GM23338 (cell line): ENCODE results near the gene RBPMS2. TPM values are rescaled to one million over a fixed set of nuclear protein-coding genes. Genes with fewer than 3 reads are reported as not detected.

ENCODE experiments used
- ATAC-seq: fragments of 200-7000 bp; cut with Tn5 transposase; 3 replicates; pipeline ENCODE4 v1.9.1; 2020
- DNase-seq: peaks from one replicate; pipeline ENCODE4 v3.0.0-alpha.2; 2015; ENCODE audit warnings: low spot score
- H2AFZ ChIP-seq: fragments of 200-600 bp; sonication (generic); 2 replicates; pipeline ENCODE4 v1.8.0; 2016; ENCODE audit warnings: antibody characterized with exemption, mild to moderate bottlenecking, moderate library complexity
- H3F3A ChIP-seq: fragments of 200-600 bp; sonication (generic); replicated peaks from 2 replicates; pipeline ENCODE4 v1.8.0; 2017; ENCODE audit warnings: antibody characterized with exemption, mixed run types, low read depth
- H3K27ac ChIP-seq: fragments of 200-600 bp; sonication (generic); 2 replicates; pipeline ENCODE4 v1.6.1; 2016; ENCODE audit warnings: low read depth
- H3K27me3 ChIP-seq: fragments of 200-600 bp; sonication (generic); 2 replicates; pipeline ENCODE4 v1.8.0; 2016; ENCODE audit warnings: mild to moderate bottlenecking, mixed run types, moderate library complexity; ENCODE audit not compliant: insufficient read depth
- H3K36me3 ChIP-seq: fragments of 200-600 bp; sonication (generic); 2 replicates; pipeline ENCODE4 v1.8.0; 2016; ENCODE audit warnings: mild to moderate bottlenecking; ENCODE audit not compliant: insufficient read depth
- H3K4me1 ChIP-seq: fragments of 200-600 bp; sonication (generic); 2 replicates; pipeline ENCODE4 v1.8.0; 2016; ENCODE audit warnings: mild to moderate bottlenecking, moderate library complexity; ENCODE audit not compliant: insufficient read depth
- H3K4me2 ChIP-seq: fragments of 200-600 bp; sonication (generic); 2 replicates; pipeline ENCODE4 v1.7.1; 2017; ENCODE audit warnings: mixed run types
- H3K4me3 ChIP-seq: fragments of 200-600 bp; sonication (generic); 2 replicates; pipeline ENCODE4 v1.6.1; 2016; ENCODE audit warnings: mixed run types
- H3K79me2 ChIP-seq: fragments of 200-600 bp; sonication (generic); replicated peaks from 2 replicates; pipeline ENCODE4 v1.8.0; 2017; ENCODE audit warnings: mild to moderate bottlenecking; ENCODE audit not compliant: insufficient read depth
- H3K9me2 ChIP-seq: fragments of 200-600 bp; sonication (generic); 2 replicates; pipeline ENCODE4 v1.8.0; 2017; ENCODE audit not compliant: insufficient read depth
- H4K20me1 ChIP-seq: fragments of 200-600 bp; sonication (generic); replicated peaks from 2 replicates; pipeline ENCODE4 v1.8.0; 2017; ENCODE audit warnings: mild to moderate bottlenecking; ENCODE audit not compliant: insufficient read depth
- H3K27ac Mint-ChIP-seq: 2 replicates; pipeline ENCODE4 v1.8.0; 2020; ENCODE audit warnings: inconsistent platforms, mild to moderate bottlenecking, moderate library complexity, mixed read lengths
- H3K27me3 Mint-ChIP-seq: 3 replicates; pipeline ENCODE4 v1.8.0; 2022; ENCODE audit warnings: low read depth, mild to moderate bottlenecking, moderate library complexity, mixed read lengths, inconsistent platforms; ENCODE audit not compliant: insufficient read depth, poor library complexity
- H3K36me3 Mint-ChIP-seq: 3 replicates; pipeline ENCODE4 v1.8.0; 2021; ENCODE audit warnings: low read depth, mild to moderate bottlenecking, inconsistent platforms, moderate library complexity, mixed read lengths
- H3K4me1 Mint-ChIP-seq: 3 replicates; pipeline ENCODE4 v1.8.0; 2020; ENCODE audit warnings: mild to moderate bottlenecking, inconsistent platforms, mixed read lengths
- H3K4me3 Mint-ChIP-seq: 3 replicates; pipeline ENCODE4 v1.8.0; 2021; ENCODE audit warnings: moderate library complexity, mild to moderate bottlenecking, inconsistent platforms, mixed read lengths
- H3K9me3 Mint-ChIP-seq: 3 replicates; pipeline ENCODE4 v1.8.0; 2020; ENCODE audit warnings: moderate library complexity, mild to moderate bottlenecking, inconsistent platforms, mixed read lengths
- CREB1 ChIP-seq: fragments of 250-450 bp; sonication (Bioruptor Pico); IDR thresholded peaks from 2 replicates; pipeline ENCODE4 v1.5.0; 2020; ENCODE audit warnings: low read depth, mild to moderate bottlenecking, moderate library complexity
- ETS1 ChIP-seq: IDR thresholded peaks from 2 replicates; pipeline ENCODE4 v1.6.1; 2016; ENCODE audit warnings: antibody characterized with exemption
- EZH2 ChIP-seq: fragments of 200-600 bp; sonication (generic); IDR thresholded peaks from one replicate; pipeline ENCODE4 v1.8.0; 2017; ENCODE audit warnings: antibody characterized with exemption, mild to moderate bottlenecking, low read depth; ENCODE audit not compliant: unreplicated experiment
- EZH2phosphoT487 ChIP-seq: fragments of 200-600 bp; sonication (generic); IDR thresholded peaks from one replicate; pipeline ENCODE4 v1.8.1; 2018; ENCODE audit warnings: antibody characterized with exemption; ENCODE audit not compliant: unreplicated experiment
- JUNB ChIP-seq: IDR thresholded peaks from one replicate; pipeline ENCODE4 v1.6.1; 2016; ENCODE audit warnings: antibody characterized with exemption; ENCODE audit not compliant: unreplicated experiment
- NANOG ChIP-seq: IDR thresholded peaks from 2 replicates; pipeline ENCODE4 v1.6.1; 2016; ENCODE audit warnings: antibody characterized with exemption, borderline replicate concordance
- POLR2AphosphoS5 ChIP-seq: IDR thresholded peaks from 2 replicates; pipeline ENCODE4 v1.6.1; 2016; ENCODE audit warnings: antibody characterized with exemption, low read depth
- REST ChIP-seq: IDR thresholded peaks from one replicate; pipeline ENCODE4 v1.6.1; 2018; ENCODE audit warnings: antibody characterized with exemption; ENCODE audit not compliant: unreplicated experiment
- STAT1 ChIP-seq: IDR thresholded peaks from one replicate; pipeline ENCODE4 v1.6.1; 2016; ENCODE audit warnings: antibody characterized with exemption; ENCODE audit not compliant: unreplicated experiment
- ZNF114 ChIP-seq: fragments of 250-450 bp; sonication (Bioruptor Pico); IDR thresholded peaks from 2 replicates; pipeline ENCODE4 v1.5.0; 2020; ENCODE audit warnings: mild to moderate bottlenecking, moderate library complexity
- ZNF331 ChIP-seq: fragments of 250-450 bp; sonication (Bioruptor Pico); IDR thresholded peaks from 2 replicates; pipeline ENCODE4 v1.5.0; 2020; ENCODE audit warnings: low read depth, mild to moderate bottlenecking, moderate library complexity
- polyA plus RNA-seq: library from polyadenylated mRNA; unstranded; fragments of >200 nt; fragmentation: Nextera tagmentation; extraction: Ambion mirVana; gene quantifications from 2 replicates; pipeline ENCODE4 v1.2.1, GENCODE V29; 2016
- total RNA-seq: library from RNA; depleted of rRNA; stranded (reverse); fragments of >200 nt; shearing (Covaris generic); gene quantifications from 2 replicates; pipeline ENCODE4 v1.2.3, GENCODE V29; 2014
- TF ChIP-seq, protein P1 (sequence below), 2 experiments: fragments of 200-600 bp in 1 of 2; sonication (generic) in 1 of 2; conservative IDR thresholded peaks; 2 replicates each; pipeline versions ENCODE4 v1.5.1 to v1.6.1; 2016 to 2017; ENCODE audit warnings: antibody characterized with exemption in 2 of 2, low read depth in 2 of 2, mild to moderate bottlenecking in 2 of 2, moderate library complexity in 1 of 2
- TF ChIP-seq, protein P2 (sequence below): fragments of 250-450 bp; sonication (Bioruptor Pico); IDR thresholded peaks from 2 replicates; pipeline ENCODE4 v1.5.0; 2020; ENCODE audit warnings: mild to moderate bottlenecking, moderate library complexity

RBPMS2 gene
- total and polyA plus RNA-seq, 2 experiments from 2014 or later, result 53.3 to 171 TPM

DNA sequence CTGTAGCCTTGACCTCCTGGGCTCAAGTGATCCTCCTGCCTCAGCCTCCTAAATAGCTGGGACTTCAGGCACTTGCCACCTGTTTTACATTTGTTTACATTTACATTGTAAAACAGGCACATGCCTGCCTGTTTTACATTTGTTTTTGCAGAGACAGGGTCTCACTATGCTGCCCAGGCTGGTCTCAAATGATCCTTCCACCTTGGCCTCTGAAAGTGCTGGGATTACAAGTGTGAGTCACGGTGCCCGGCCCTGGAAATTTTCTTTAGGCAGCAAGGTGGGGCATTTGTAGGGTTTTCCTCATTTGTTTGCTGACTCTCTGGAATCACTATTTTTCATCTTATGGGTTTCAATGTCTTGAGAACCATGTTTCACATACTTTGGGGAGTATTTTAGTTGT, 25.1 kb upstream of the RBPMS2 start:
- ATAC-seq (no peak), DNase-seq (no peak)
- no peak overlapping the region for H3K4me3 Mint-ChIP-seq
- no peak overlapping the region for H3K27ac Mint-ChIP-seq
- Histone ChIP-seq H3K4me3 (no peak overlapping the region), H3K79me2 (no peaks in the 10 kb centered on the region), H2AFZ (no peak overlapping the region), H3K4me1 (no peaks in the 10 kb centered on the region), H3K9me2 (no peaks in the 10 kb centered on the region), H3K27me3 (no peaks in the 10 kb centered on the region), H4K20me1 (no peaks in the 10 kb centered on the region), H3K36me3 (peaks cover 4% of the 10 kb centered on the region; the same call in 1 of the 2 replicates), H3K27ac (no peak overlapping the region), H3F3A (no peaks in the 10 kb centered on the region), H3K4me2 (no peak overlapping the region)
- no peaks in the 10 kb centered on the region for H3K27me3 Mint-ChIP-seq
- peaks cover 16% of the 10 kb centered on the region for H3K36me3 Mint-ChIP-seq
- H3K9me3 Mint-ChIP-seq, result peaks cover 10% of the 10 kb centered on the region; the same call in 2 of the 3 replicates
- TF ChIP-seq, protein P1, sequence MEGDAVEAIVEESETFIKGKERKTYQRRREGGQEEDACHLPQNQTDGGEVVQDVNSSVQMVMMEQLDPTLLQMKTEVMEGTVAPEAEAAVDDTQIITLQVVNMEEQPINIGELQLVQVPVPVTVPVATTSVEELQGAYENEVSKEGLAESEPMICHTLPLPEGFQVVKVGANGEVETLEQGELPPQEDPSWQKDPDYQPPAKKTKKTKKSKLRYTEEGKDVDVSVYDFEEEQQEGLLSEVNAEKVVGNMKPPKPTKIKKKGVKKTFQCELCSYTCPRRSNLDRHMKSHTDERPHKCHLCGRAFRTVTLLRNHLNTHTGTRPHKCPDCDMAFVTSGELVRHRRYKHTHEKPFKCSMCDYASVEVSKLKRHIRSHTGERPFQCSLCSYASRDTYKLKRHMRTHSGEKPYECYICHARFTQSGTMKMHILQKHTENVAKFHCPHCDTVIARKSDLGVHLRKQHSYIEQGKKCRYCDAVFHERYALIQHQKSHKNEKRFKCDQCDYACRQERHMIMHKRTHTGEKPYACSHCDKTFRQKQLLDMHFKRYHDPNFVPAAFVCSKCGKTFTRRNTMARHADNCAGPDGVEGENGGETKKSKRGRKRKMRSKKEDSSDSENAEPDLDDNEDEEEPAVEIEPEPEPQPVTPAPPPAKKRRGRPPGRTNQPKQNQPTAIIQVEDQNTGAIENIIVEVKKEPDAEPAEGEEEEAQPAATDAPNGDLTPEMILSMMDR (conservative IDR thresholded peaks at IDR 0.05; ENCODE audit: low read depth in 2 of 2), result no peak
- TF ChIP-seq ETS1 (no peak), ZNF114 (CRISPR knock-in tag) (no peak), STAT1 (no peak), NANOG (no peak), CREB1 (no peak), ZNF331 (CRISPR knock-in tag) (no peak), EZH2 (no peak), REST (no peak), EZH2phosphoT487 (no peak), POLR2AphosphoS5 (no peak), JUNB (no peak)
- TF ChIP-seq, protein P2, sequence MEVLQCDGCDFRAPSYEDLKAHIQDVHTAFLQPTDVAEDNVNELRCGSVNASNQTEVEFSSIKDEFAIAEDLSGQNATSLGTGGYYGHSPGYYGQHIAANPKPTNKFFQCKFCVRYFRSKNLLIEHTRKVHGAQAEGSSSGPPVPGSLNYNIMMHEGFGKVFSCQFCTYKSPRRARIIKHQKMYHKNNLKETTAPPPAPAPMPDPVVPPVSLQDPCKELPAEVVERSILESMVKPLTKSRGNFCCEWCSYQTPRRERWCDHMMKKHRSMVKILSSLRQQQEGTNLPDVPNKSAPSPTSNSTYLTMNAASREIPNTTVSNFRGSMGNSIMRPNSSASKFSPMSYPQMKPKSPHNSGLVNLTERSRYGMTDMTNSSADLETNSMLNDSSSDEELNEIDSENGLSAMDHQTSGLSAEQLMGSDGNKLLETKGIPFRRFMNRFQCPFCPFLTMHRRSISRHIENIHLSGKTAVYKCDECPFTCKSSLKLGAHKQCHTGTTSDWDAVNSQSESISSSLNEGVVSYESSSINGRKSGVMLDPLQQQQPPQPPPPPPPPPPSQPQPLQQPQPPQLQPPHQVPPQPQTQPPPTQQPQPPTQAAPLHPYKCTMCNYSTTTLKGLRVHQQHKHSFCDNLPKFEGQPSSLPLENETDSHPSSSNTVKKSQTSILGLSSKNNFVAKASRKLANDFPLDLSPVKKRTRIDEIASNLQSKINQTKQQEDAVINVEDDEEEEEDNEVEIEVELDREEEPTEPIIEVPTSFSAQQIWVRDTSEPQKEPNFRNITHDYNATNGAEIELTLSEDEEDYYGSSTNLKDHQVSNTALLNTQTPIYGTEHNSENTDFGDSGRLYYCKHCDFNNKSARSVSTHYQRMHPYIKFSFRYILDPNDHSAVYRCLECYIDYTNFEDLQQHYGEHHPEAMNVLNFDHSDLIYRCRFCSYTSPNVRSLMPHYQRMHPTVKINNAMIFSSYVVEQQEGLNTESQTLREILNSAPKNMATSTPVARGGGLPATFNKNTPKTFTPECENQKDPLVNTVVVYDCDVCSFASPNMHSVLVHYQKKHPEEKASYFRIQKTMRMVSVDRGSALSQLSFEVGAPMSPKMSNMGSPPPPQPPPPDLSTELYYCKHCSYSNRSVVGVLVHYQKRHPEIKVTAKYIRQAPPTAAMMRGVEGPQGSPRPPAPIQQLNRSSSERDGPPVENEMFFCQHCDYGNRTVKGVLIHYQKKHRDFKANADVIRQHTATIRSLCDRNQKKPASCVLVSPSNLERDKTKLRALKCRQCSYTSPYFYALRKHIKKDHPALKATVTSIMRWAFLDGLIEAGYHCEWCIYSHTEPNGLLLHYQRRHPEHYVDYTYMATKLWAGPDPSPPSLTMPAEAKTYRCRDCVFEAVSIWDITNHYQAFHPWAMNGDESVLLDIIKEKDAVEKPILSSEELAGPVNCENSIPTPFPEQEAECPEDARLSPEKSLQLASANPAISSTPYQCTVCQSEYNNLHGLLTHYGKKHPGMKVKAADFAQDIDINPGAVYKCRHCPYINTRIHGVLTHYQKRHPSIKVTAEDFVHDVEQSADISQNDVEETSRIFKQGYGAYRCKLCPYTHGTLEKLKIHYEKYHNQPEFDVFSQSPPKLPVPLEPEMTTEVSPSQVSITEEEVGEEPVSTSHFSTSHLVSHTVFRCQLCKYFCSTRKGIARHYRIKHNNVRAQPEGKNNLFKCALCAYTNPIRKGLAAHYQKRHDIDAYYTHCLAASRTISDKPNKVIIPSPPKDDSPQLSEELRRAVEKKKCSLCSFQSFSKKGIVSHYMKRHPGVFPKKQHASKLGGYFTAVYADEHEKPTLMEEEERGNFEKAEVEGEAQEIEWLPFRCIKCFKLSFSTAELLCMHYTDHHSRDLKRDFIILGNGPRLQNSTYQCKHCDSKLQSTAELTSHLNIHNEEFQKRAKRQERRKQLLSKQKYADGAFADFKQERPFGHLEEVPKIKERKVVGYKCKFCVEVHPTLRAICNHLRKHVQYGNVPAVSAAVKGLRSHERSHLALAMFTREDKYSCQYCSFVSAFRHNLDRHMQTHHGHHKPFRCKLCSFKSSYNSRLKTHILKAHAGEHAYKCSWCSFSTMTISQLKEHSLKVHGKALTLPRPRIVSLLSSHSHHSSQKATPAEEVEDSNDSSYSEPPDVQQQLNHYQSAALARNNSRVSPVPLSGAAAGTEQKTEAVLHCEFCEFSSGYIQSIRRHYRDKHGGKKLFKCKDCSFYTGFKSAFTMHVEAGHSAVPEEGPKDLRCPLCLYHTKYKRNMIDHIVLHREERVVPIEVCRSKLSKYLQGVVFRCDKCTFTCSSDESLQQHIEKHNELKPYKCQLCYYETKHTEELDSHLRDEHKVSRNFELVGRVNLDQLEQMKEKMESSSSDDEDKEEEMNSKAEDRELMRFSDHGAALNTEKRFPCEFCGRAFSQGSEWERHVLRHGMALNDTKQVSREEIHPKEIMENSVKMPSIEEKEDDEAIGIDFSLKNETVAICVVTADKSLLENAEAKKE (CRISPR knock-in tag), result no peak
- H3K4me1 Mint-ChIP-seq, result no peaks in the 10 kb centered on the region
